ENCODE measurements around the gene NAALADL2. TPM values are rescaled to one million over a fixed set of nuclear protein-coding genes. Genes with fewer than 3 reads are reported as not detected.
"Not testable (repeated sequence)": the region's sequence is repeated elsewhere in the genome, so short reads cannot be mapped to it uniquely, and the experiment has no call there.

The NAALADL2 gene
- total RNA-seq, 4 donors from 2014 or later: 3.8 to 20.3 (median 8.6) TPM

GRCh38 chr3:175416600-175416999 is 557.5 kb downstream of the NAALADL2 start:
- H3K27me3 ChIP-seq: no peaks in the 10 kb centered on the region
- no peak for DNase-seq (ENCODE audit: extremely low spot score)
- H3K4me1 ChIP-seq: no peaks in the 10 kb centered on the region
- intact Hi-C loops (cut with DNase I): no loop called here
- H3K27ac ChIP-seq (replicated peaks in 1 of 4): no peak overlapping the region
- WGBS: 96% methylated on average over 2 of the region's 2 CpGs
- no peaks in the 10 kb centered on the region for H3K9me3 ChIP-seq
- no peak overlapping the region for H3K4me3 ChIP-seq
- H3K36me3 ChIP-seq: no peaks in the 10 kb centered on the region
- TF ChIP-seq, protein P1, sequence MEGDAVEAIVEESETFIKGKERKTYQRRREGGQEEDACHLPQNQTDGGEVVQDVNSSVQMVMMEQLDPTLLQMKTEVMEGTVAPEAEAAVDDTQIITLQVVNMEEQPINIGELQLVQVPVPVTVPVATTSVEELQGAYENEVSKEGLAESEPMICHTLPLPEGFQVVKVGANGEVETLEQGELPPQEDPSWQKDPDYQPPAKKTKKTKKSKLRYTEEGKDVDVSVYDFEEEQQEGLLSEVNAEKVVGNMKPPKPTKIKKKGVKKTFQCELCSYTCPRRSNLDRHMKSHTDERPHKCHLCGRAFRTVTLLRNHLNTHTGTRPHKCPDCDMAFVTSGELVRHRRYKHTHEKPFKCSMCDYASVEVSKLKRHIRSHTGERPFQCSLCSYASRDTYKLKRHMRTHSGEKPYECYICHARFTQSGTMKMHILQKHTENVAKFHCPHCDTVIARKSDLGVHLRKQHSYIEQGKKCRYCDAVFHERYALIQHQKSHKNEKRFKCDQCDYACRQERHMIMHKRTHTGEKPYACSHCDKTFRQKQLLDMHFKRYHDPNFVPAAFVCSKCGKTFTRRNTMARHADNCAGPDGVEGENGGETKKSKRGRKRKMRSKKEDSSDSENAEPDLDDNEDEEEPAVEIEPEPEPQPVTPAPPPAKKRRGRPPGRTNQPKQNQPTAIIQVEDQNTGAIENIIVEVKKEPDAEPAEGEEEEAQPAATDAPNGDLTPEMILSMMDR (IDR thresholded peaks at IDR 0.05): no peak
- no peak for TF ChIP-seq EP300 (IDR thresholded peaks at IDR 0.05)

GRCh38 chr3:175417426-175417825 is 558.3 kb downstream of the NAALADL2 start:
- Histone ChIP-seq H3K27me3 (no peaks in the 10 kb centered on the region), H3K36me3 (no peaks in the 10 kb centered on the region), H3K27ac (replicated peaks in 1 of 4) (no peak overlapping the region), H3K9me3 (no peaks in the 10 kb centered on the region), H3K4me3 (no peak overlapping the region), H3K4me1 (no peaks in the 10 kb centered on the region)
- DNase-seq (ENCODE audit: extremely low spot score): no peak
- TF ChIP-seq, protein P1 (IDR thresholded peaks at IDR 0.05): no peak
- no peak for TF ChIP-seq POLR2A (IDR thresholded peaks at IDR 0.05; ENCODE audit: low read depth)
- TF ChIP-seq POLR2AphosphoS5 (IDR thresholded peaks at IDR 0.05): no peak
- TF ChIP-seq EP300 (IDR thresholded peaks at IDR 0.05): no peak
- intact Hi-C loops (cut with DNase I): no loop called here
- 88% methylated on average over 1 of the region's 1 CpG for WGBS

GRCh38 chr3:175421902-175422301 is 562.8 kb downstream of the NAALADL2 start:
- H3K4me1 ChIP-seq: no peaks in the 10 kb centered on the region

GRCh38 chr3:175422744-175423143 is 563.6 kb downstream of the NAALADL2 start:
- Histone ChIP-seq H3K4me3 (no peak overlapping the region), H3K27me3 (no peaks in the 10 kb centered on the region), H3K4me1 (no peaks in the 10 kb centered on the region), H3K9me3 (no peaks in the 10 kb centered on the region), H3K36me3 (no peaks in the 10 kb centered on the region), H3K27ac (replicated peaks in 1 of 4) (no peak overlapping the region)
- 98% methylated on average over 2 of the region's 2 CpGs for WGBS
- TF ChIP-seq POLR2A (IDR thresholded peaks at IDR 0.05; ENCODE audit: low read depth) (no peak), POLR2AphosphoS5 (IDR thresholded peaks at IDR 0.05) (no peak), EP300 (IDR thresholded peaks at IDR 0.05) (no peak)
- TF ChIP-seq, protein P1 (IDR thresholded peaks at IDR 0.05): no peak
- intact Hi-C loops (cut with DNase I): no loop called here
- DNase-seq (ENCODE audit: extremely low spot score): no peak

More at GRCh38 chr3:175421902-175422301, 562.8 kb downstream of the NAALADL2 start:
- Histone ChIP-seq H3K9me3 (no peaks in the 10 kb centered on the region), H3K27ac (replicated peaks in 1 of 4) (no peak overlapping the region), H3K4me3 (no peak overlapping the region), H3K27me3 (no peaks in the 10 kb centered on the region), H3K36me3 (no peaks in the 10 kb centered on the region)
- TF ChIP-seq EP300 (IDR thresholded peaks at IDR 0.05): no peak
- TF ChIP-seq, protein P1 (IDR thresholded peaks at IDR 0.05): no peak
- TF ChIP-seq POLR2AphosphoS5 (IDR thresholded peaks at IDR 0.05): no peak
- TF ChIP-seq POLR2A (IDR thresholded peaks at IDR 0.05; ENCODE audit: low read depth): no peak
- WGBS: 71% methylated on average over 2 of the region's 2 CpGs
- DNase-seq (ENCODE audit: extremely low spot score): no peak
- intact Hi-C loops (cut with DNase I): no loop called here

DNA sequence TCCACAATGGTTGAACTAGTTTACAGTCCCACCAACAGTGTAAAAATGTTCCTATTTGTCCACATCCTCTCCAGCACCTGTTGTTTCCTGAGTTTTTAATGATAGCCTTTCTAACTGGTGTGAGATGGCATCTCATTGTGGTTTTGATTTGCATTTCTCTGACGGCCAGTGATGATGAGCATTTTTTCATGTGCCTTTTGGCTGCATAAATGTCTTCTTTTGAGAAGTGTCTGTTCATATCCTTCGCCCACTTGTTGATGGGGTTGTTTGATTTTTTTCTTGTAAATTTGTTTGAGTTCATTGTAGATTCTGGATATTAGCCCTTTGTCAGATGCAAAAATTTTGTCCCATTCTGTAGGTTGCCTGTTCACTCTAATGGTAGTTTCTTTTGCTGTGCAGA is 564.7 kb downstream of the NAALADL2 start:
- DNase-seq (ENCODE audit: extremely low spot score); H3K27me3 ChIP-seq; H3K4me1 ChIP-seq; H3K27ac ChIP-seq (replicated peaks in 1 of 4); H3K4me3 ChIP-seq; H3K36me3 ChIP-seq; H3K9me3 ChIP-seq; intact Hi-C loops (cut with DNase I): not testable (repeated sequence)
- WGBS: 88% methylated on average over 2 of the region's 2 CpGs
